DND-41 (cell line): ENCODE data around the gene UQCC2.

ENCODE experiments used
- ATAC-seq: fragments of 200-7000 bp; cut with Tn5 transposase; 3 replicates; pipeline ENCODE4 v1.9.1; 2021; ENCODE audit warnings: low read depth; ENCODE audit not compliant: insufficient read depth
- DNase-seq: peaks from one replicate; pipeline ENCODE4 v3.0.0-alpha.2; 2020
- H2AFZ ChIP-seq: 2 replicates; pipeline ENCODE4 v1.6.0; 2012; ENCODE audit warnings: low read depth, low read length
- H3K27ac ChIP-seq: 2 replicates; pipeline ENCODE4 v1.5.1; 2012; ENCODE audit warnings: low read length, inconsistent platforms
- H3K27me3 ChIP-seq: fragments of 200-600 bp; sonication (generic); 2 replicates; pipeline ENCODE4 v1.6.0; 2012; ENCODE audit warnings: low read length, mild to moderate bottlenecking, inconsistent platforms; ENCODE audit not compliant: insufficient read depth, poor library complexity
- H3K36me3 ChIP-seq: 2 replicates; pipeline ENCODE4 v1.5.1; 2012; ENCODE audit warnings: low read length, inconsistent platforms; ENCODE audit not compliant: insufficient read depth
- H3K4me1 ChIP-seq: 2 replicates; pipeline ENCODE4 v1.5.1; 2012; ENCODE audit warnings: mild to moderate bottlenecking, low read length; ENCODE audit not compliant: insufficient read depth
- H3K4me2 ChIP-seq: 2 replicates; pipeline ENCODE4 v1.6.0; 2012; ENCODE audit warnings: mild to moderate bottlenecking, moderate library complexity, low read length, inconsistent platforms; ENCODE audit not compliant: insufficient read depth
- H3K4me3 ChIP-seq, 2 experiments: fragments of 200-600 bp in 1 of 2; shearing (Covaris generic) in 1 of 2; 2 replicates each; pipeline ENCODE4 v1.5.1; 2012 to 2016; ENCODE audit warnings: inconsistent platforms in 2 of 2, low read length in 2 of 2, mild to moderate bottlenecking in 2 of 2, low read depth in 1 of 2, moderate library complexity in 1 of 2
- H3K79me2 ChIP-seq: 2 replicates; pipeline ENCODE4 v1.6.0; 2012; ENCODE audit warnings: low read length, inconsistent platforms; ENCODE audit not compliant: insufficient read depth
- H3K9ac ChIP-seq: 2 replicates; pipeline ENCODE4 v1.6.0; 2012; ENCODE audit warnings: low read depth, mild to moderate bottlenecking, inconsistent platforms, low read length, moderate library complexity
- H3K9me3 ChIP-seq: 2 replicates; pipeline ENCODE4 v1.5.1; 2012; ENCODE audit warnings: low read length, moderate library complexity, mild to moderate bottlenecking, inconsistent platforms; ENCODE audit not compliant: insufficient read depth, severe bottlenecking
- H4K20me1 ChIP-seq: 2 replicates; pipeline ENCODE4 v1.6.0; 2012; ENCODE audit warnings: low read length; ENCODE audit not compliant: insufficient read depth
- CTCF ChIP-seq: IDR thresholded peaks from 2 replicates; pipeline ENCODE4 v1.5.1; 2012; ENCODE audit warnings: borderline replicate concordance, low read length, moderate library complexity, mild to moderate bottlenecking; ENCODE audit not compliant: poor library complexity, severe bottlenecking; ENCODE audit errors: extremely low read depth
- EZH2 ChIP-seq: IDR thresholded peaks from 3 replicates; pipeline ENCODE4 v1.6.1; 2012; ENCODE audit warnings: borderline replicate concordance, low read depth, mild to moderate bottlenecking, moderate library complexity, low read length, inconsistent platforms; ENCODE audit not compliant: severe bottlenecking

UQCC2 gene

GRCh38 chr6:33738879-33739278, 27.4 kb upstream of the UQCC2 start:
- no peak for ATAC-seq
- H4K20me1 ChIP-seq = peaks cover 3% of the 10 kb centered on the region; the same call in 1 of the 2 replicates
- no peak overlapping the region for H3K9ac ChIP-seq
- H3K27me3 ChIP-seq = peaks cover under 1% of the 10 kb centered on the region
- H3K79me2 ChIP-seq = no peaks in the 10 kb centered on the region
- TF ChIP-seq CTCF = no peak
- no peak for TF ChIP-seq EZH2
- no peak overlapping the region for H3K4me3 ChIP-seq
- H3K4me2 ChIP-seq = no peak overlapping the region
- H3K27ac ChIP-seq = no peak overlapping the region
- no peaks in the 10 kb centered on the region for H3K36me3 ChIP-seq
- DNase-seq = no peak
- H2AFZ ChIP-seq = no peak overlapping the region
- no peaks in the 10 kb centered on the region for H3K9me3 ChIP-seq
- no peaks in the 10 kb centered on the region for H3K4me1 ChIP-seq

- H3K36me3 ChIP-seq = no peaks in the 10 kb centered on the region
- no peaks in the 10 kb centered on the region for H3K9me3 ChIP-seq
- H3K27ac ChIP-seq = no peak overlapping the region
- H3K4me3 ChIP-seq = no peak overlapping the region
- H3K79me2 ChIP-seq = no peaks in the 10 kb centered on the region
- H3K4me2 ChIP-seq = no peak overlapping the region
- H4K20me1 ChIP-seq = peaks cover 3% of the 10 kb centered on the region; the same call in 1 of the 2 replicates
- no peak overlapping the region for H2AFZ ChIP-seq
- DNase-seq (no peak), ATAC-seq (no peak)
- H3K9ac ChIP-seq = no peak overlapping the region
- no peaks in the 10 kb centered on the region for H3K4me1 ChIP-seq
- no peaks in the 10 kb centered on the region for H3K27me3 ChIP-seq
- TF ChIP-seq CTCF (no peak), EZH2 (no peak)
Observed at GRCh38 chr6:33738153-33738552, 26.7 kb upstream of the UQCC2 start.

- Histone ChIP-seq H3K79me2 (no peaks in the 10 kb centered on the region), H3K9me3 (no peaks in the 10 kb centered on the region), H3K9ac (no peak overlapping the region), H3K4me1 (no peaks in the 10 kb centered on the region), H2AFZ (no peak overlapping the region), H3K27ac (no peak overlapping the region), H4K20me1 (peaks cover 3% of the 10 kb centered on the region; the same call in 1 of the 2 replicates), H3K4me3 (no peak overlapping the region), H3K4me2 (no peak overlapping the region), H3K36me3 (no peaks in the 10 kb centered on the region), H3K27me3 (no peaks in the 10 kb centered on the region)
- TF ChIP-seq EZH2 (no peak), CTCF (no peak)
- ATAC-seq (no peak), DNase-seq (no peak)
Observed at GRCh38 chr6:33737267-33738026, 25.9 kb upstream of the UQCC2 start.
